Smooth muscle cell (in vitro differentiated cells): ENCODE results near the gene ATG4C. TPM values are rescaled to one million over a fixed set of nuclear protein-coding genes. Genes with fewer than 3 reads are reported as not detected.

Experiments
- DNase-seq: peaks from one replicate; lab custom pipeline; 2025; ENCODE audit not compliant: unreplicated experiment; lab: John Stamatoyannopoulos, UW
- H2AFZ ChIP-seq: fragments of 200-600 bp; sonication (generic); 2 replicates; pipeline ENCODE4 v1.6.0; 2016; ENCODE audit warnings: antibody characterized with exemption, low read depth, mild to moderate bottlenecking
- H3F3A ChIP-seq: fragments of 200-600 bp; sonication (generic); 2 replicates; pipeline ENCODE4 v1.6.0; 2017; ENCODE audit warnings: antibody characterized with exemption, low read depth
- H3K27ac ChIP-seq: fragments of 200-600 bp; sonication (generic); 2 replicates; pipeline ENCODE4 v1.5.1; 2016; ENCODE audit warnings: low read depth, mild to moderate bottlenecking
- H3K27me3 ChIP-seq: fragments of 200-600 bp; sonication (generic); 2 replicates; pipeline ENCODE4 v1.6.1; 2016; ENCODE audit warnings: low read depth, mild to moderate bottlenecking
- H3K36me3 ChIP-seq: fragments of 200-600 bp; sonication (generic); 2 replicates; pipeline ENCODE4 v1.5.1; 2016; ENCODE audit warnings: low read depth
- H3K4me1 ChIP-seq: fragments of 200-600 bp; sonication (generic); 2 replicates; pipeline ENCODE4 v1.5.1; 2016; ENCODE audit warnings: low read depth
- H3K4me2 ChIP-seq: fragments of 200-600 bp; sonication (generic); 2 replicates; pipeline ENCODE4 v1.6.0; 2016; ENCODE audit warnings: mild to moderate bottlenecking
- H3K4me3 ChIP-seq: fragments of 200-600 bp; sonication (generic); 2 replicates; pipeline ENCODE4 v1.5.1; 2016; ENCODE audit warnings: mild to moderate bottlenecking
- H3K79me2 ChIP-seq: fragments of 200-600 bp; sonication (generic); 2 replicates; pipeline ENCODE4 v1.6.0; 2016; ENCODE audit warnings: low read depth, mild to moderate bottlenecking
- H3K9ac ChIP-seq: fragments of 200-600 bp; sonication (generic); 2 replicates; pipeline ENCODE4 v1.6.0; 2016; ENCODE audit warnings: low read depth
- H3K9me3 ChIP-seq: fragments of 200-600 bp; sonication (generic); replicated peaks from 2 replicates; pipeline ENCODE4 v1.5.1; 2016; ENCODE audit warnings: low read depth
- H4K20me1 ChIP-seq: fragments of 200-600 bp; sonication (generic); 2 replicates; pipeline ENCODE4 v1.6.0; 2016; ENCODE audit warnings: low read depth
- CTCF ChIP-seq: fragments of 200-600 bp; sonication (generic); IDR thresholded peaks from 2 replicates; pipeline ENCODE4 v1.5.1; 2017; ENCODE audit warnings: borderline replicate concordance, mild to moderate bottlenecking, antibody characterized with exemption; ENCODE audit not compliant: insufficient read depth, poor library complexity, severe bottlenecking
- WGBS: methylation state at CpG from one replicate; pipeline ENCODE4 v1.1.7; 2016; ENCODE audit warnings: low lambda C conversion rate; 5-methylcytosine and 5-hydroxymethylcytosine counted together
- polyA plus RNA-seq: library from polyadenylated mRNA; unstranded; fragments of >200 nt; fragmentation: Nextera tagmentation; extraction: Ambion mirVana; gene quantifications from 2 replicates; pipeline ENCODE4 v1.2.1, GENCODE V29; 2016
- total RNA-seq: library from RNA; depleted of rRNA; stranded (reverse); fragments of >200 nt; gene quantifications from 2 replicates; pipeline ENCODE4 v1.2.3, GENCODE V29; 2014

The ATG4C gene
- total and polyA plus RNA-seq, 2 experiments from 2014 or later, result 11.5 to 13.5 TPM

- TF ChIP-seq CTCF, result no peak
- Histone ChIP-seq H3K9ac (no peak overlapping the region), H4K20me1 (no peaks in the 10 kb centered on the region), H3K27ac (no peak overlapping the region), H3F3A (no peaks in the 10 kb centered on the region), H3K4me2 (no peak overlapping the region), H3K79me2 (no peaks in the 10 kb centered on the region), H3K27me3 (no peaks in the 10 kb centered on the region), H3K4me1 (no peaks in the 10 kb centered on the region), H3K36me3 (no peaks in the 10 kb centered on the region), H3K4me3 (no peak overlapping the region), H3K9me3 (no peaks in the 10 kb centered on the region), H2AFZ (no peak overlapping the region)
- no peak for DNase-seq
- WGBS, result 98% methylated on average over 1 of the region's 1 CpG
Observed at GRCh38 chr1:62870148-62870547, 86.2 kb downstream of the ATG4C start.

GRCh38 chr1:62875676-62876075 is 91.7 kb downstream of the ATG4C start:
- Histone ChIP-seq H2AFZ (no peak overlapping the region), H3K36me3 (no peaks in the 10 kb centered on the region), H3F3A (no peaks in the 10 kb centered on the region), H3K9ac (no peak overlapping the region), H3K79me2 (no peaks in the 10 kb centered on the region), H3K9me3 (no peaks in the 10 kb centered on the region), H3K4me2 (no peak overlapping the region), H4K20me1 (no peaks in the 10 kb centered on the region), H3K27me3 (no peaks in the 10 kb centered on the region), H3K4me3 (no peak overlapping the region), H3K4me1 (no peaks in the 10 kb centered on the region), H3K27ac (no peak overlapping the region)
- DNase-seq, result no peak
- TF ChIP-seq CTCF, result no peak
- 91% methylated on average over 3 of the region's 3 CpGs for WGBS

- Histone ChIP-seq H3K4me1 (no peaks in the 10 kb centered on the region), H3K79me2 (no peaks in the 10 kb centered on the region), H3K4me3 (no peak overlapping the region), H3K9ac (no peak overlapping the region), H3K36me3 (no peaks in the 10 kb centered on the region), H3K4me2 (no peak overlapping the region), H3F3A (no peaks in the 10 kb centered on the region), H2AFZ (no peak overlapping the region), H3K9me3 (no peaks in the 10 kb centered on the region), H3K27ac (no peak overlapping the region), H3K27me3 (no peaks in the 10 kb centered on the region), H4K20me1 (no peaks in the 10 kb centered on the region)
- DNase-seq, result no peak
- 71% methylated on average over 3 of the region's 3 CpGs for WGBS
- no peak for TF ChIP-seq CTCF
Observed at GRCh38 chr1:62876535-62876934, 92.6 kb downstream of the ATG4C start.

- Histone ChIP-seq H3K36me3 (no peaks in the 10 kb centered on the region), H3F3A (no peaks in the 10 kb centered on the region), H3K4me2 (no peak overlapping the region), H3K9ac (no peak overlapping the region), H3K27ac (no peak overlapping the region), H3K79me2 (no peaks in the 10 kb centered on the region), H3K9me3 (no peaks in the 10 kb centered on the region), H3K4me3 (no peak overlapping the region), H3K4me1 (no peaks in the 10 kb centered on the region), H3K27me3 (no peaks in the 10 kb centered on the region), H2AFZ (no peak overlapping the region), H4K20me1 (no peaks in the 10 kb centered on the region)
- TF ChIP-seq CTCF, result no peak
- DNase-seq, result no peak
- WGBS, result 85% methylated on average over 2 of the region's 2 CpGs
Observed at GRCh38 chr1:62877579-62877978, 93.6 kb downstream of the ATG4C start.
